OCI-LY3 (cell line): ENCODE measurements around the gene NOL12.

Experiments used
- CTCF ChIP-seq: fragments of 200-600, 300-600 bp; sonication (generic); IDR thresholded peaks from 2 replicates; pipeline ENCODE4 v1.5.1; 2014; ENCODE audit warnings: antibody characterized with exemption, low read length, low read depth
- EZH2phosphoT487 ChIP-seq: fragments of 200-600 bp; shearing (Covaris generic); IDR thresholded peaks from 2 replicates; pipeline ENCODE4 v1.6.1; 2018; ENCODE audit warnings: antibody characterized with exemption, mixed run types, low read depth

- no peak for TF ChIP-seq CTCF
- TF ChIP-seq EZH2phosphoT487 = no peak
Observed at GRCh38 chr22:37647317-37647716, 38.8 kb upstream of the NOL12 start.
